Measurements from ENCODE around the gene KLHL14.

Gene KLHL14, protein sequence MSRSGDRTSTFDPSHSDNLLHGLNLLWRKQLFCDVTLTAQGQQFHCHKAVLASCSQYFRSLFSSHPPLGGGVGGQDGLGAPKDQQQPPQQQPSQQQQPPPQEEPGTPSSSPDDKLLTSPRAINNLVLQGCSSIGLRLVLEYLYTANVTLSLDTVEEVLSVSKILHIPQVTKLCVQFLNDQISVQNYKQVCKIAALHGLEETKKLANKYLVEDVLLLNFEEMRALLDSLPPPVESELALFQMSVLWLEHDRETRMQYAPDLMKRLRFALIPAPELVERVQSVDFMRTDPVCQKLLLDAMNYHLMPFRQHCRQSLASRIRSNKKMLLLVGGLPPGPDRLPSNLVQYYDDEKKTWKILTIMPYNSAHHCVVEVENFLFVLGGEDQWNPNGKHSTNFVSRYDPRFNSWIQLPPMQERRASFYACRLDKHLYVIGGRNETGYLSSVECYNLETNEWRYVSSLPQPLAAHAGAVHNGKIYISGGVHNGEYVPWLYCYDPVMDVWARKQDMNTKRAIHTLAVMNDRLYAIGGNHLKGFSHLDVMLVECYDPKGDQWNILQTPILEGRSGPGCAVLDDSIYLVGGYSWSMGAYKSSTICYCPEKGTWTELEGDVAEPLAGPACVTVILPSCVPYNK

DNA sequence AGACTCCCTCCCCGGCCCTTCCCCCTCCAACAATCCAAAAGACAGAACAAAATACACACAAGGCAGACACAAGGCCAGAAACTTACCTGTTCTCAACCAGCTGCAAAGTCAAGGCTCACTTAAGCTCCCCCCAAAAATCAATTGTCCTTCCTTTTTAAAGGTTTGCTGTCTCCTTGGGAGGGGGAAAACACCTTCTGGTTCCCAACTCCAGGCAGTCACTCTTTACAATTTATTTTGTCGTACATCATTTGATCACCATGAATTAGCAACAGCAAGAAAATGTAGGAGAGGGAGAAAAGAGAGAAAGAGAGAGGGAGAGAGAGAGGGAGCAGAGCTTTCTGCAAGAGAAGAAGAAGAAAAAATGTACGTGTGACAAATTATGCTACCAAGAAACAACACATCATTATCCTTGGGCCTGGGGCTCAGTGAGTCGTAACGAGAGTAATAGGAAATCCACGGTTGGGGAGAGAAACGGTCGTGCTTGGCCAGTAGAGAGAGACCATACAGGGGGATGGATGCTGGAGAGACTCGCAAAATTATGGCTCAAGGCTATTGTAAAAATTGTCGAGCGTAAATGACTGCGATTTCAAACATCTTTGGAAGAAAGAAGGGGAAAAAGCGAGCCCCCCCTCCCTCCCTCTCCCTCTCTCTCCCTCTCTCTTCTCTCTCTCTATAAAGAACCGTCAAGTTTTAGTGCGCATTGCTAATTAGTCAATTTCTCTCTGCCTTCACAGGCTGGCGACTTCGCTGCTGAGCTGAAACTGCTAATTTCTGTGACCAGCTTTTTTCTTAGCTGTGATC lies at the start of gene KLHL14:
Gene KLHL14, minus strand, starts transcription at position 443 of the 801 bp plus-strand sequence. CDS start 2,432 bp downstream, outside the sequence.
- Histone ChIP-seq H3K4me2 (ENCODE audit: low read length) (peak within 1 kb of the TSS; percentile 100), H3K27me3 (ENCODE audit: low read depth, low read length) (no peaks in the 10 kb centered on the region), H3K36me3 (replicated peaks; ENCODE audit: low read depth, low read length) (peaks cover 11% of the 10 kb centered on the region), H3K27ac (ENCODE audit: low read length) (peak within 1 kb of the TSS; percentile 87), H3K4me1 (ENCODE audit: low read length) (peaks cover 21% of the 10 kb centered on the region), H3K79me2 (ENCODE audit: low read length) (peaks cover 52% of the 10 kb centered on the region), H3K9me3 (ENCODE audit: insufficient read depth, low read length) (no peaks in the 10 kb centered on the region), H3K9ac (ENCODE audit: low read length) (peak within 1 kb of the TSS; percentile 98), H4K20me1 (ENCODE audit: insufficient read depth, low read length) (no peaks in the 10 kb centered on the region), H3K4me3 (ENCODE audit: low read length) (peak within 1 kb of the TSS; percentile 95), H2AFZ (ENCODE audit: low read depth, low read length) (no peak within 1 kb of the TSS)
- TF ChIP-seq EZH2phosphoT487 (IDR thresholded peaks at IDR 0.05; ENCODE audit: low read depth) = no peak
- TF ChIP-seq, protein P1, sequence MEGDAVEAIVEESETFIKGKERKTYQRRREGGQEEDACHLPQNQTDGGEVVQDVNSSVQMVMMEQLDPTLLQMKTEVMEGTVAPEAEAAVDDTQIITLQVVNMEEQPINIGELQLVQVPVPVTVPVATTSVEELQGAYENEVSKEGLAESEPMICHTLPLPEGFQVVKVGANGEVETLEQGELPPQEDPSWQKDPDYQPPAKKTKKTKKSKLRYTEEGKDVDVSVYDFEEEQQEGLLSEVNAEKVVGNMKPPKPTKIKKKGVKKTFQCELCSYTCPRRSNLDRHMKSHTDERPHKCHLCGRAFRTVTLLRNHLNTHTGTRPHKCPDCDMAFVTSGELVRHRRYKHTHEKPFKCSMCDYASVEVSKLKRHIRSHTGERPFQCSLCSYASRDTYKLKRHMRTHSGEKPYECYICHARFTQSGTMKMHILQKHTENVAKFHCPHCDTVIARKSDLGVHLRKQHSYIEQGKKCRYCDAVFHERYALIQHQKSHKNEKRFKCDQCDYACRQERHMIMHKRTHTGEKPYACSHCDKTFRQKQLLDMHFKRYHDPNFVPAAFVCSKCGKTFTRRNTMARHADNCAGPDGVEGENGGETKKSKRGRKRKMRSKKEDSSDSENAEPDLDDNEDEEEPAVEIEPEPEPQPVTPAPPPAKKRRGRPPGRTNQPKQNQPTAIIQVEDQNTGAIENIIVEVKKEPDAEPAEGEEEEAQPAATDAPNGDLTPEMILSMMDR (IDR thresholded peaks at IDR 0.05; ENCODE audit: low read depth, low read length) = no peak

DNA sequence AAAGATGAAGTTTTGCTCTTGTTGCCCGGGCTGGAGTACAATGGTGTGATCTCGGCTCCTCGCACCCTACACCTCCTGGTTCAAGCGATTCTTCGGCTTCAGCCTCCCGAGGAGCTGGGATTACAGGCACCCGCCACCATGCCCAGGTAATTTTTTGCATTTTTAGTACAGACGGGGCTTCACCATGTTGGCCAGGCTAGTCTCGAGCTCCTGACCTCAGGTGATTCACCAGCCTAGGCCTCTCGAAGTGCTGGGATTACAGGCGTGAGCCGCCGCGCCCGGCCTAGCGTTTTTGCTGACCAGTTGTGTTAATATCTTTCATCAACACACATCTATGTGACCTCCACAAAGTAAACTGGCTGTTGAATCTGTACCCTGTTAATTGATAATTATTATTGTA lies 49.4 kb upstream of the KLHL14 start:
- Histone ChIP-seq H2AFZ (ENCODE audit: low read depth, low read length) (no peak overlapping the region), H3K4me3 (ENCODE audit: low read length) (no peak overlapping the region), H3K36me3 (replicated peaks; ENCODE audit: low read depth, low read length) (no peaks in the 10 kb centered on the region), H4K20me1 (ENCODE audit: insufficient read depth, low read length) (no peaks in the 10 kb centered on the region), H3K4me1 (ENCODE audit: low read length) (no peaks in the 10 kb centered on the region), H3K9ac (ENCODE audit: low read length) (no peak overlapping the region), H3K27me3 (ENCODE audit: low read depth, low read length) (no peaks in the 10 kb centered on the region), H3K27ac (ENCODE audit: low read length) (no peak overlapping the region), H3K4me2 (ENCODE audit: low read length) (no peak overlapping the region), H3K9me3 (ENCODE audit: insufficient read depth, low read length) (no peaks in the 10 kb centered on the region), H3K79me2 (ENCODE audit: low read length) (no peaks in the 10 kb centered on the region)
- TF ChIP-seq, protein P1 (IDR thresholded peaks at IDR 0.05; ENCODE audit: low read depth, low read length) = no peak
- no peak for TF ChIP-seq EZH2phosphoT487 (IDR thresholded peaks at IDR 0.05; ENCODE audit: low read depth)

DNA sequence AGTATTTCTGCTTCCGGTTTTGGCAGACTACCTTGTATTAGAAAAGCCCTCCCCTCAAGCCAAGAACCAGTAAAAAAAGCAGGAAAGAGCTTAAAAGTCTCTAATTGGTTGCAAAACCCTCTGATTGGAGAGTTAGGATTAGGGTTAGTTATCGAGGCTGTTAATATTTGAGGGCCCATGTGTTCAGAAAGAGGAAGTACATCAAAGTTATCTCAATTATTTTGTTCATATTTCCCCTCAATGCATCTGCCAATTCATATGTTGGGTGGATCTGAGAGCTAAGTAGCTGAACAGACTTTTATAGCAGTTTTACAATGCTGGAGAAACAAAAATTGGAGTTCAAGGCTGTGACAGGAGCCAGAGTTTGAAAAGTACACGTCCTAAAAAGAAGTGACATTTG lies 43.1 kb upstream of the KLHL14 start:
- no peaks in the 10 kb centered on the region for H3K9me3 ChIP-seq (ENCODE audit: insufficient read depth, low read length)
- H3K9ac ChIP-seq (ENCODE audit: low read length) = no peak overlapping the region
- peak overlapping the region; percentile 70 for H2AFZ ChIP-seq (ENCODE audit: low read depth, low read length)
- H3K36me3 ChIP-seq (replicated peaks; ENCODE audit: low read depth, low read length) = no peaks in the 10 kb centered on the region
- TF ChIP-seq, protein P1 (IDR thresholded peaks at IDR 0.05; ENCODE audit: low read depth, low read length) = no peak
- no peak for TF ChIP-seq EZH2phosphoT487 (IDR thresholded peaks at IDR 0.05; ENCODE audit: low read depth)
- no peaks in the 10 kb centered on the region for H4K20me1 ChIP-seq (ENCODE audit: insufficient read depth, low read length)
- H3K4me3 ChIP-seq (ENCODE audit: low read length) = no peak overlapping the region
- H3K4me2 ChIP-seq (ENCODE audit: low read length) = peak overlapping the region; percentile 15; the same call in 1 of the 2 replicates
- peaks cover 11% of the 10 kb centered on the region for H3K4me1 ChIP-seq (ENCODE audit: low read length)
- H3K79me2 ChIP-seq (ENCODE audit: low read length) = no peaks in the 10 kb centered on the region
- no peak overlapping the region for H3K27ac ChIP-seq (ENCODE audit: low read length)
- no peaks in the 10 kb centered on the region for H3K27me3 ChIP-seq (ENCODE audit: low read depth, low read length)

DNA sequence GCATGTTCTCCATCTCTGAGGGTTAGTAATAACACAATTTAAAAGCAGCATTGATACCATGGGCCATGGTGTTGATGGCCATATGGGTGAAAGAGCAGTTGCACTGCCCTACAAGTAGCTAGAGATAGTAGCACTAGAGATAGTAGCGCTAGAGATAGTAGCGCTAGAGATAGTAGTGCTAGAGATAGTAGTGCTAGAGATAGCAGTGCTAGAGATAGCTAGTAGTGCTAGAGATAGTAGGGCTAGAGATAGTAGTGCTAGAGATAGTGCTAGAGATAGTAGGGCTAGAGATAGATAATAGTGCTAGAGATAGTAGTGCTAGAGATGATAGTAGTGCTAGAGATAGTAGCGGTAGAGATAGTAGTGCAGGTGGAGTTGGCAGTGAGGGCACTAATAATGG lies 39.5 kb upstream of the KLHL14 start:
- TF ChIP-seq, protein P1 (IDR thresholded peaks at IDR 0.05; ENCODE audit: low read depth, low read length) = no peak
- TF ChIP-seq EZH2phosphoT487 (IDR thresholded peaks at IDR 0.05; ENCODE audit: low read depth) = no peak

More for the DNA sequence above, 39.5 kb upstream of the KLHL14 start:
- Histone ChIP-seq H3K4me2 (ENCODE audit: low read length) (no peak overlapping the region), H3K9ac (ENCODE audit: low read length) (no peak overlapping the region), H3K9me3 (ENCODE audit: insufficient read depth, low read length) (no peaks in the 10 kb centered on the region), H3K79me2 (ENCODE audit: low read length) (no peaks in the 10 kb centered on the region), H3K4me1 (ENCODE audit: low read length) (peaks cover 11% of the 10 kb centered on the region), H2AFZ (ENCODE audit: low read depth, low read length) (no peak overlapping the region), H3K36me3 (replicated peaks; ENCODE audit: low read depth, low read length) (no peaks in the 10 kb centered on the region), H3K27ac (ENCODE audit: low read length) (no peak overlapping the region), H3K4me3 (ENCODE audit: low read length) (no peak overlapping the region), H3K27me3 (ENCODE audit: low read depth, low read length) (no peaks in the 10 kb centered on the region), H4K20me1 (ENCODE audit: insufficient read depth, low read length) (no peaks in the 10 kb centered on the region)

All from OCI-LY3 (cell line).